VCaP (cell line): ENCODE data around the gene GANC.

ENCODE experiments used
- H3K27ac ChIP-seq: fragments of 450-650 bp; 2 replicates; pipeline ENCODE4 v1.5.1; 2017
- TF ChIP-seq, protein P1 (sequence below): fragments of 450-650 bp; conservative IDR thresholded peaks from 2 replicates; pipeline ENCODE4 v1.5.1; 2017; ENCODE audit warnings: mild to moderate bottlenecking, moderate library complexity

The GANC gene, protein sequence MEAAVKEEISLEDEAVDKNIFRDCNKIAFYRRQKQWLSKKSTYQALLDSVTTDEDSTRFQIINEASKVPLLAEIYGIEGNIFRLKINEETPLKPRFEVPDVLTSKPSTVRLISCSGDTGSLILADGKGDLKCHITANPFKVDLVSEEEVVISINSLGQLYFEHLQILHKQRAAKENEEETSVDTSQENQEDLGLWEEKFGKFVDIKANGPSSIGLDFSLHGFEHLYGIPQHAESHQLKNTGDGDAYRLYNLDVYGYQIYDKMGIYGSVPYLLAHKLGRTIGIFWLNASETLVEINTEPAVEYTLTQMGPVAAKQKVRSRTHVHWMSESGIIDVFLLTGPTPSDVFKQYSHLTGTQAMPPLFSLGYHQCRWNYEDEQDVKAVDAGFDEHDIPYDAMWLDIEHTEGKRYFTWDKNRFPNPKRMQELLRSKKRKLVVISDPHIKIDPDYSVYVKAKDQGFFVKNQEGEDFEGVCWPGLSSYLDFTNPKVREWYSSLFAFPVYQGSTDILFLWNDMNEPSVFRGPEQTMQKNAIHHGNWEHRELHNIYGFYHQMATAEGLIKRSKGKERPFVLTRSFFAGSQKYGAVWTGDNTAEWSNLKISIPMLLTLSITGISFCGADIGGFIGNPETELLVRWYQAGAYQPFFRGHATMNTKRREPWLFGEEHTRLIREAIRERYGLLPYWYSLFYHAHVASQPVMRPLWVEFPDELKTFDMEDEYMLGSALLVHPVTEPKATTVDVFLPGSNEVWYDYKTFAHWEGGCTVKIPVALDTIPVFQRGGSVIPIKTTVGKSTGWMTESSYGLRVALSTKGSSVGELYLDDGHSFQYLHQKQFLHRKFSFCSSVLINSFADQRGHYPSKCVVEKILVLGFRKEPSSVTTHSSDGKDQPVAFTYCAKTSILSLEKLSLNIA (N-terminal part only)

DNA sequence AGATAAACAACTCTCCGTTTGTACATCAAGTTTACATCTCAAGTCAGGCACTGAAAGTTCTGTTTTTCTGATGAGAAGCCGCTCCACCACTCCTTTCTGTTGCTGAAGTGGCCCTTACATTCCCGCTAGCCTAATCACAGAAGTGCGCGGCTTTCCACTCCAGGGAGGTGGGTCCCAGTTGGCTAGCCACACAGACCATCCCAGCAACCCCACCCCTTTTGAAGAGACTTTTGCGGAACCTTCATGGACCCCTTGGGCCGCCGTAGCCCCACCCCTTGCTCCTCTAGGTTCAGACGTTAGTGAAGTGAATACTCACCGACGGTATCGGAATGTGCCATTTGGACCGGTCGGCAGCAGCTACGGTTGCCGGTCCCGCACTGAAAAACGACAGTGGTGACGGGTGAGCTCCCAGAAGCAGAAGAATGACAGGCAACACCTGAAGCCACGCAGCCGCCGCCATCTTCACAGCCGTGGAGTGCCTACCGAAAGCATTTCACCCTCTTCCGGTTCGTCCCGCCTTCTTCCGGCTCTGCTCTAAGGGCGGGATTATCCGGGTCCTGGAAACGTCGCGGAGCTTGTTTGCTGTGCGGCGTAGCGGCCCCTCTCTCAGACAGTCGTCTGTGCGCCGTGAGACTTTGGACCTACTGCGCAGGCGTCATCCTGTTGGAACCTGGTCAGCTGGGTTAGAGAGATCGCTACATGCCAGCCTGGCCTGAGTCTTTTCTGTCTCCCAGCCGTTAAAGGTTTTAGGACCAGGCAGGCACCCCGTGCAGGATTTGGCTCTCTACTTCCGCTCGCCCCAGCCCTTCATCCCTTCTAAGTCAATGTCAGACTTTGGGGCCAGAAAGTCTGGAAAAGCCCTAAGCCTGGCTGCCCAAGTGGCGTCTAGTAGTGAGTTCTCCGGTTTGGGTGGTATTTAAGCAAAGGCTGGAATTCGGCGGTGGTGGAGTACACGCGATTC lies at the start of gene GANC, which contains the start of gene TMEM87A:
TSS of gene GANC (plus strand) at position 263 of the 961 bp plus-strand sequence. CDS start 1,281 bp downstream, outside the sequence.
TSS of gene TMEM87A (minus strand) at position 495 of the 961 bp plus-strand sequence. CDS start at position 460, 35 bp downstream.
- peak within 1 kb of the TSS; percentile 98 for H3K27ac ChIP-seq
- TF ChIP-seq, protein P1, sequence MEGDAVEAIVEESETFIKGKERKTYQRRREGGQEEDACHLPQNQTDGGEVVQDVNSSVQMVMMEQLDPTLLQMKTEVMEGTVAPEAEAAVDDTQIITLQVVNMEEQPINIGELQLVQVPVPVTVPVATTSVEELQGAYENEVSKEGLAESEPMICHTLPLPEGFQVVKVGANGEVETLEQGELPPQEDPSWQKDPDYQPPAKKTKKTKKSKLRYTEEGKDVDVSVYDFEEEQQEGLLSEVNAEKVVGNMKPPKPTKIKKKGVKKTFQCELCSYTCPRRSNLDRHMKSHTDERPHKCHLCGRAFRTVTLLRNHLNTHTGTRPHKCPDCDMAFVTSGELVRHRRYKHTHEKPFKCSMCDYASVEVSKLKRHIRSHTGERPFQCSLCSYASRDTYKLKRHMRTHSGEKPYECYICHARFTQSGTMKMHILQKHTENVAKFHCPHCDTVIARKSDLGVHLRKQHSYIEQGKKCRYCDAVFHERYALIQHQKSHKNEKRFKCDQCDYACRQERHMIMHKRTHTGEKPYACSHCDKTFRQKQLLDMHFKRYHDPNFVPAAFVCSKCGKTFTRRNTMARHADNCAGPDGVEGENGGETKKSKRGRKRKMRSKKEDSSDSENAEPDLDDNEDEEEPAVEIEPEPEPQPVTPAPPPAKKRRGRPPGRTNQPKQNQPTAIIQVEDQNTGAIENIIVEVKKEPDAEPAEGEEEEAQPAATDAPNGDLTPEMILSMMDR = no peak

DNA sequence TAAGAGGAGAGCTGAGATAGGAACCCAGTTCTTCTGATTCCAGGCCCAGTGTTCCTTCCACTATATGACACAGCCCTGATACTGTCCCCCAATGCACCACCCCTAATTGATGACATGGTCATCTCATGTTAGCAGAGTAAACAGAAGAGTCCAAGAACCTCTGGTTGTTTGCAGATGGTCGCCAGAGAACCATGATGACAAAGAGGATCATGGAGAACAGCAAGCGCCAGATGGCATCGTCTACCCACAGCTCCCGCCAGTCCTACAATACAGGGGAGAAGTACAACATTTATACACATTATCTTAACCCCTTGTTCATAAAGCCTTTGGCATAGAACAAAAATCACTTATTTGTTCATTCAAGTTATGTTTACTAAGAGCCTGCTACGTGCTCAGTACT lies 46.4 kb upstream of the GANC start:
- TF ChIP-seq, protein P1 = no peak
- no peak overlapping the region for H3K27ac ChIP-seq

DNA sequence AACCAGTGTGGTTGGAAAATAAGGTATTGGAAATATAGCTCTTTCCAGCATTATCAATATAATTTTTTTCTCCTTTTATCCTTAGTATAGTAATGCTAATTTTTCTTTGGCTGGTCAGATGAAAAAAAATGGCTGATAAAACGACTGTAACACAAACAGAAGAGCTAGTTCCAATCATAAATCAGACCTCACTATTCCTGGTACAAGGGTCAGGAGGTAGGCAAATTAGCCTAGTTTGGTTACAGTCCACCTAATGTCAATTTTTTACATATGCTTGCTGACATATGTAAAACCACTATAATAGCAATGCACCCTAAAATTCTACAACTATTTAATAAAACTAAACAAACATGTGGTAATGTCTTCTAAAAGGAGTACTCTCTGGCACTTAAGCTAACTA lies 45.0 kb upstream of the GANC start:
- H3K27ac ChIP-seq = peak overlapping the region; percentile 74
- TF ChIP-seq, protein P1 = no peak

DNA sequence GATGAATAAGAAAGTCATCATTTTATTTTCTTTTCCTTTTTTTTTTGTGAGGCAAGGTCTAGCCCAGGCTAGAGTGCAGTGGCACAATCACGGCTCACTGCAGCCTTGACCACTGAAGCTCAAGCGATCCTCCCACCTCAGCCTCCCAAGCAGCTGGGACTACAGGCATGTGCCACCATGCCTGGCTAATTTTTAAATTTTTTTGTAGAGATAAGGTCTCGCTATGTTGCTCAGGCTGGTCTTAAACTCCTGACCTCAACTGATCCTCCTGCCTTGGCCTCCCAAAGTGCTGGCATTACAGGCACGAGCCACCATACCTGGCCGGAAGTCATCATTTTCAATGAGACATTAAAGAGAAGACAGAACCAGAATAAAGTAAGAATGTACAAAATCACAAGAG lies 44.0 kb upstream of the GANC start:
- peak overlapping the region; percentile 74 for H3K27ac ChIP-seq

DNA sequence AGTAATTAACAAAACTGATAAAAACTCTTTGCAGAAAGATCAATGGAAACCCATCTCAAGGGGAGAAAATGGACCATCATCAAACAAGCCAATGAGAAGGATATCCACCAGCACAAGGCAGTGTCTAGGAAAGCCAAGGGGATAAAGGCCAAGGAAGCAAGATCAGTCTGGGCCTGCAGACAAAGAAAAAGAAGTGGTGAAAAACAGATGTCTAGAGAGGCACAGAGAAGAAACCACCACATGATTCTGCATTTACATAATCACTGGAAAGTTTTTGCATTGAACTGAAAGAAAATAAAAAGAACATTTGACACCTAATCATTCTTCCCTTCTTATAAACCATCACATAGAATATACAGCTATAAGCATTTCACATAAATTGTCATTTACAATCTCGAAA lies 41.9 kb upstream of the GANC start:
- TF ChIP-seq, protein P1 = no peak
- H3K27ac ChIP-seq = peak overlapping the region; percentile 74; the same call in 1 of the 2 replicates

DNA sequence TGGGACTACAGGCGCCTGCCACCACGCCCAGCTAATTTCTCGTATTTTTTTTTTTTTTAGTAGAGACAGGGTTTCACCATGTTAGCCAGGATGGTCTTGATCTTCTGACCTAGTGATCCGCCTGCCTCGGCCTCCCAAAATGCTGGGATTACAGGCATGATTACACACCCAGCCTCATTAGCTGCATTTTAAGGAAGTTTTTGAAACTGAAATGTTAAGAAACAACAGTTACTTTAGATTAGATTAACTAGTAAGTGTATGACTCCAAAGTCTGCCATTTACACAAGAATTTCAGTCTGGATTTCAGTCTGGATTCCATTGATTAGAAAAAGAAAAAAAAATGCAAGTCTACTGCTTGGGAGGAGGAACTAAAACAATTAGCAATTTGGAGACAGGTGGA lies 40.4 kb upstream of the GANC start:
- no peak overlapping the region for H3K27ac ChIP-seq
- TF ChIP-seq, protein P1 = no peak

DNA sequence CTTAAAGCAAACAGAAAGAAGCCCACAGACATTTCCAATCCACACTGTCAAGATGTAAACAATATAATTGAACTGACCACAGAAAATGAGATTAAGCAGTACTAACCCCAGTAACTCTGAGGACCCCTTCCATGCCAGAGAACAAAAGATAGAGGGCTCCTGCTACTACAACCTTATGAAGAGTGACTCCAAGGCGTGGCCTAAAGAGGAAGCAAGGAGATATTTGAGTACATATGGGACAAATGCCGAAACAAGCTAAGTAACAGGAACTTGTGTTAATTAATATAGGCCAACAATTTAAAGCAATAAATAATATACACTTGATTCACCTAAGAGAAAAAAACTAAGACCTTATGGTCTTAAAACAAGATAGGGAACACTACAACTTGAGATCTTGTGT lies 39.9 kb upstream of the GANC start:
- H3K27ac ChIP-seq = no peak overlapping the region; the same call in 1 of the 2 replicates
- TF ChIP-seq, protein P1 = no peak
